Measurements from ENCODE around the gene TNFAIP2. TPM values are rescaled to one million over a fixed set of nuclear protein-coding genes. Genes with fewer than 3 reads are reported as not detected.
"Not testable (repeated sequence)": the region's sequence is repeated elsewhere in the genome, so short reads cannot be mapped to it uniquely, and the experiment has no call there.

Gene TNFAIP2
- total RNA-seq, 1 donor from 2014 or later: 5.3 TPM

GRCh38 chr14:103113303-103113702, 10.0 kb upstream of the TNFAIP2 start:
- Histone ChIP-seq H3K27me3 (ENCODE audit: control insufficient read depth, insufficient read depth, low read length) (no peaks in the 10 kb centered on the region), H3K4me3 (ENCODE audit: low read depth, low read length) (no peak overlapping the region), H3K36me3 (ENCODE audit: control insufficient read depth, insufficient read depth, low read length) (no peaks in the 10 kb centered on the region)
- TF ChIP-seq CTCF (IDR thresholded peaks at IDR 0.05; ENCODE audit: insufficient read depth, low read length, severe bottlenecking): no peak
- DNase-seq (ENCODE audit: low read depth) (no peak), FAIRE-seq (no peak)

- H3K27me3 ChIP-seq (ENCODE audit: control insufficient read depth, insufficient read depth, low read length): peaks cover 4% of the 10 kb centered on the region
- no peak for DNase-seq (ENCODE audit: low read depth)
- no peak overlapping the region for H3K4me3 ChIP-seq (ENCODE audit: low read depth, low read length)
- FAIRE-seq: no peak
- no peak for TF ChIP-seq CTCF (IDR thresholded peaks at IDR 0.05; ENCODE audit: insufficient read depth, low read length, severe bottlenecking)
- H3K36me3 ChIP-seq (ENCODE audit: control insufficient read depth, insufficient read depth, low read length): no peaks in the 10 kb centered on the region
These were observed 9.5 kb upstream of the TNFAIP2 start for GRCh38 chr14:103113774-103114173.

- not testable (repeated sequence) for DNase-seq (ENCODE audit: low read depth)
These were observed 8.1 kb upstream of the TNFAIP2 start for GRCh38 chr14:103115086-103115679.

GRCh38 chr14:103115845-103116572, 7.3 kb upstream of the TNFAIP2 start:
- no peak for TF ChIP-seq CTCF (IDR thresholded peaks at IDR 0.05; ENCODE audit: insufficient read depth, low read length, severe bottlenecking)
- H3K36me3 ChIP-seq (ENCODE audit: control insufficient read depth, insufficient read depth, low read length): no peaks in the 10 kb centered on the region
- DNase-seq (ENCODE audit: low read depth) (peak; percentile 45), FAIRE-seq (no peak)
- no peak overlapping the region for H3K4me3 ChIP-seq (ENCODE audit: low read depth, low read length)
- peaks cover 4% of the 10 kb centered on the region for H3K27me3 ChIP-seq (ENCODE audit: control insufficient read depth, insufficient read depth, low read length)

More at GRCh38 chr14:103115086-103115679, 8.1 kb upstream of the TNFAIP2 start:
- H3K36me3 ChIP-seq (ENCODE audit: control insufficient read depth, insufficient read depth, low read length); H3K4me3 ChIP-seq (ENCODE audit: low read depth, low read length); FAIRE-seq; H3K27me3 ChIP-seq (ENCODE audit: control insufficient read depth, insufficient read depth, low read length): not testable (repeated sequence)

- no peak overlapping the region for H3K4me3 ChIP-seq (ENCODE audit: low read depth, low read length)
- H3K27me3 ChIP-seq (ENCODE audit: control insufficient read depth, insufficient read depth, low read length): peaks cover 4% of the 10 kb centered on the region
- DNase-seq (ENCODE audit: low read depth) (no peak), FAIRE-seq (no peak)
- no peak for TF ChIP-seq CTCF (IDR thresholded peaks at IDR 0.05; ENCODE audit: insufficient read depth, low read length, severe bottlenecking)
- no peaks in the 10 kb centered on the region for H3K36me3 ChIP-seq (ENCODE audit: control insufficient read depth, insufficient read depth, low read length)
These were observed 6.6 kb upstream of the TNFAIP2 start for GRCh38 chr14:103116636-103117035.

GRCh38 chr14:103117499-103117898, 5.8 kb upstream of the TNFAIP2 start:
- FAIRE-seq; DNase-seq (ENCODE audit: low read depth): not testable (repeated sequence)

More at GRCh38 chr14:103117499-103117898, 5.8 kb upstream of the TNFAIP2 start:
- not testable (repeated sequence) for H3K4me3 ChIP-seq (ENCODE audit: low read depth, low read length); H3K36me3 ChIP-seq (ENCODE audit: control insufficient read depth, insufficient read depth, low read length); H3K27me3 ChIP-seq (ENCODE audit: control insufficient read depth, insufficient read depth, low read length)

Measured in bronchial epithelial cell (primary cell).